ENCODE results near the gene ZNF385D.

Gene ZNF385D, protein sequence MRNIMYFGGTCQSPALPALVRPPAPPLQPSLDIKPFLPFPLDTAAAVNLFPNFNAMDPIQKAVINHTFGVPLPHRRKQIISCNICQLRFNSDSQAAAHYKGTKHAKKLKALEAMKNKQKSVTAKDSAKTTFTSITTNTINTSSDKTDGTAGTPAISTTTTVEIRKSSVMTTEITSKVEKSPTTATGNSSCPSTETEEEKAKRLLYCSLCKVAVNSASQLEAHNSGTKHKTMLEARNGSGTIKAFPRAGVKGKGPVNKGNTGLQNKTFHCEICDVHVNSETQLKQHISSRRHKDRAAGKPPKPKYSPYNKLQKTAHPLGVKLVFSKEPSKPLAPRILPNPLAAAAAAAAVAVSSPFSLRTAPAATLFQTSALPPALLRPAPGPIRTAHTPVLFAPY

DNA sequence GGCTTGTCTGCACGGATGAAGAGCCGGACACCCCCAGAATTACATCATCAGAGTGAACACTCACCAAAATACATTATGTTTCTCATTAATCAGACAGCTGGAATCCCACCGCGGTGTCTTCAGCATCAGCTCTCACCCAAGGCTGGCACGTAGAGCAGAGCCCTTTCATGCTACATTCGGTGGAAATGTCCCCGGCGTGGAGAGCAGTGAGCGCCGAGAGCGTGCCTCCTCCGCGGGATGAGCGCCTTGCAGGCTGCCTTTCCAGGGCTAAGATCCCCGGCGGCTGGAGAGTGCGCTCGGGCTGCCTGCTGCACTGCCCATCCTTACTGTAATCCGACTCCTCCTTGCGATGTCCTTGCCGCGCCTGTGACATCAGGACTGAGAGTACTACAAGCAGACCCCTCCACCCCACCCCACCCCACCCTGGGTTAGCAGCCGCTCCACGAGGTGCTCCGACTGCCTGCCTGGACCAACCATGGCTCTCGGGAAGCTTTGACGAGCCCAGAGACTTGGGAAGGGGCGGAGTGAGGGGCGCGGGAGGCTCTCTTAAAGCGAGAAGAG, at the start of gene ZNF385D:
Gene ZNF385D (minus strand): TSS at position 380 of the 561 bp plus-strand sequence. CDS start 294 bp downstream, at position 86.
- DNase-seq: no peak

DNA sequence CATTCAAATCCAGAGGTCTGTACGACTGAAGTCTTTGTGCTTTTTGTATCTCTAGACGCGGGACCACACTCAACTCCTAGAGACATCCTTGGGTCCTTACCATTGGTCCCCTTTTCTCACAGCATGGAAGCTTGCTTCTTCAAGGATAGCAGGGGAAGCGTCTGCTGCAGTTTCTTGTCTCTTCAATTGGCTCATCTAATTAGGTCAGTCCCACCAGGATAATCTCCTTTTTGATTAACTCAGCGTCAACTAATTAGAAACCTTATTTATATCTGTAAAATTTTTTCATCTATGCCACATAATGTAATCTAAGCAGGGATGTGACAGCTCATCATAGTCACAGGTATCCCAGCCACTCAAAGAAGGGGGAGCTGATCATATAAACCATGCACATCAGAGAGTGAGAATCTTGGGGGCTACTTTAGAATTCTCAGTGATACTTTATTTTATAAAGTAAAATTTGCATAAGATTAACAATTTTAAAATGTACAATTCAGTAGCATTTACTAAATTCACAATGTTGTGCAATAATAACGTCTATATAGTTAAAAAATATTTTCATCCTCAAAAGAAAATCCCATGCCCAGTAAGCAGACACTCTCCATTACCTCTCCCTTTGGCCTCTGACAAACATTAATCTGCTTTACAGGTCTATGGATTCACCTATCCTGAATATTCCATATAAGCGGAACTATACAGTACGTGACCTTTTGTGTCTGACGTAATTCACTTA, 47.5 kb upstream of the ZNF385D start:
- DNase-seq: no peak

- DNase-seq: no peak
Observed at GRCh38 chr3:21795921-21796320, 44.9 kb upstream of the ZNF385D start.

GRCh38 chr3:21795152-21795837, 44.3 kb upstream of the ZNF385D start:
- DNase-seq: peak; percentile 7

DNA sequence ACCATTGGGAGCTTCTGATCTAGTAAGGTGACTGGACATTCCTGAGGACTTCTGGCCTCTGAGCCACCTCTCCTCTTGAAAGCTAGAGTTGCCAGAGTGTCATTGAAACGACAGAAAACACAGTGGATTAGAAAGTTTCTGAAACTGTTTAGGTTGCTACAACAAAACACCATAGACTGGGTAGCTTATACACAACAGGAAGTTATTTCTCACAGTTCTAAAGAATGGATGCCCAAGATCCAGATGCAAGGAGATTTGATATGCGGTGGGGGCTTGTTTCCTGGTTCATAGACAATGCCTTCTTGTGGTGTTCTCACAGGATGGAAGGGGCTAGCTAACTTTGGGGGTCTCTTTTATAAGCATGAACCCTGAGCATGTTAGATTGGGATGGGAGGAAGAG, 43.3 kb upstream of the ZNF385D start:
- no peak for DNase-seq

DNA sequence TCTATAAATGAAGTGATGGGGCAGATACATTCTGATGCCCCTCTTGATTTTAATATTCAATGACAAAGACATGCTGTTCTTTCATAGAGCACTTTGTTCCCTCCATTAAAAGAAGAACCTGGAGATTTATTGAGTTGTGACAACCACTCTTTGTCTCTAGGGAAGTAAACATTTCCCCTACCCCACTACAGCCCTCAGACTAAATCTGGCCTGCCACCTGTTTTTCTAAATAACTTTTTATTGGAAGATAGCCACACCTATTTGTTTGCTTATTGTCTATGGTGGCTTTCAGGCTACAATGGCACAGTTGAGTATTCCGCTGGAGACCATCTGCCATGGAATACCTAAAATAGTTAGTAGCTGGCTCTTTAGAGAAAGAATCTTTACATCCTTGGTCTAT, 41.2 kb upstream of the ZNF385D start:
- DNase-seq: peak; percentile 22

- DNase-seq: no peak
Observed at GRCh38 chr3:21791356-21791755, 40.3 kb upstream of the ZNF385D start.

- DNase-seq: no peak
Observed at GRCh38 chr3:21790466-21790865, 39.5 kb upstream of the ZNF385D start.

GRCh38 chr3:21789730-21790129, 38.7 kb upstream of the ZNF385D start:
- DNase-seq: no peak

DNA sequence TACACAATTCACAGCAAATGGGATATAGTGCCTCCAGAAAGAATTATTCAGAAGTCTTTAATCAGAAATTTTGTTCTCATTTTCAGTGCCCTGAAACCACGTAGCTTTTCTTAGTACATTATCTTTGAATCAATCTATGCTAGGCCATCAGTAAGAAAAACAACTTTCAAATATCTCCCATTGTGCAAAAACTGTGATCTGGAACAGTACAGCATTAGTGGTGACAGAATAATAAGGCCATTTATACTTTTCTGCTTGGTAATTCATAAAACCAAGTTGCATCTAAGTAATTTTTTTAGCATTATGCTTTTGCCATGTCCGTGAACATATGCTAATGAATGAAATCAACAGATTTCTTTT, 35.4 kb upstream of the ZNF385D start:
- no peak for DNase-seq

GRCh38 chr3:21785765-21786437, 34.9 kb upstream of the ZNF385D start:
- no peak for DNase-seq

DNA sequence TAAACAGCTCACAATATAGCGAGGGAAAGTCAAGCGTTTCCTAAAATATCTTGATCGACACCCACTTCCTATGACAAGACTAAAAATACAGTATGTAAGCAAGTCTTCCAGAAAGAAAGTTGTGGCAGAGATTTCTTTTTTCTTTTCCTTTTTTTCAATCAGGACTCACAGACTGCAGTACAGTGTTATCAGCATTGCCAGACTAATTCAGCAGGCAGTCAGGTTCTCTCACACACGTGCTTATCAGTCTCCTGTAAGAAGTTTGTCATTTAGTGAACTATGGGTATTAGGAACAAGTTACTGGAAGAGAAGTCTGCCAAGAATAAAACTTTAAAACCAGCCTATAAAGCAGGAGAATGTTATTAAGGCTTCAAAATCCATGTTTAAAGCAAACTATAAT, 32.8 kb upstream of the ZNF385D start:
- DNase-seq: no peak

DNA sequence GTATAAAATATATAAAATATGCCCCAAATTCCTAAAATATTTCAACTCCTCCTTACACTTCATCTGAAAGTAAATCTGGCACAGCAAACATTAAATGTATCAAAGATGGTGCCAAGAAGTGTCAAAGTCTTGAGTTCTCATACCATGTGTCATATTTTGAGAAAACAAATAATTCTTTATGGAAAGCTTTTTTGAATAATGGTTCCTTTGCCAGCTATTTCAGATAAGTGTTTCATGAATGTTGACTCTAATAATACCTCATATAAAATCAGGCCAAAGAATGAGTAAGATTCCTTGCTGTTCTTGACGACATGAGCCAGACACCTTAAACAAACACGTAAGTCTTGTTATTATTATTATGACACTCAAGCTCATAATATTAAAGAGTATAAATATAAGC, 30.3 kb upstream of the ZNF385D start:
- no peak for DNase-seq

DNA sequence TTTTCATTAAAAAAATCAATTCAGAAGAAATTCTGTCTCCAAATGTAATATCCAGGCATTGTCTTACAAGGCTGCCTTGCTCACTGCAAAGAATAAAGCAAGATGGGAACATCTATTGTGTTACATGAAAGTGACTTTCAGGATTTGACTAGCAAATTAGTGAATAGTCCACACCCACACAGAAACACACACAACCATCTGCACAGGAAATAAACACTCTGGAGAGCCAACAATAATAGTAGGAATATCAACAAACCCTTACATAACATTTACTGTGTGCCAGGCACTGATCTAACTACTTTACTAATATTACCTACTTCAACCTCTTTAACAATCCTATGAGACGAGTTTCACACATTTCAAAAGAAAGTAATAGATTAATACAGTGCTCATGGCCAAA, 28.9 kb upstream of the ZNF385D start:
- no peak for DNase-seq

GRCh38 chr3:21778715-21779114, 27.7 kb upstream of the ZNF385D start:
- no peak for DNase-seq

DNA sequence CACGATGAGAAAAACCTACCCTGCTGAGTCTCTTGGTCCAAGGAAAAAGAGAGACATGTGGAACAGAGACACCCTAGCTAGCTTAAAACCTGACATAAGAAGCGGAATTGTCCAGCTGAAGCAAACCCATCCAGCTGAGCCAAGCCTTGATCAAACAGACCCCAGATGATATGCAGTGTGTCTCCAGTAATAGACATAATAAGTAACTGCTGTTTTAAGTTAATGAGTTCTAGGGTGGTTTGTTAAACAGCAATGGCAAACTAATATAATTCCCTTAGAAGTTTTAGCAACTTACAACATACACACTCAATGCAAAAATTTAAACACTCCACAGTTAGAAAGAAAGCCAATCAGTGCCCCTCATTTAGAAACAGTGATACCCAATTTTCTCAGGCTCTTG, 26.8 kb upstream of the ZNF385D start:
- no peak for DNase-seq

GRCh38 chr3:21766002-21766401, 15.0 kb upstream of the ZNF385D start:
- no peak for DNase-seq

GRCh38 chr3:21755896-21756295, 4.9 kb upstream of the ZNF385D start:
- no peak for DNase-seq

DNA sequence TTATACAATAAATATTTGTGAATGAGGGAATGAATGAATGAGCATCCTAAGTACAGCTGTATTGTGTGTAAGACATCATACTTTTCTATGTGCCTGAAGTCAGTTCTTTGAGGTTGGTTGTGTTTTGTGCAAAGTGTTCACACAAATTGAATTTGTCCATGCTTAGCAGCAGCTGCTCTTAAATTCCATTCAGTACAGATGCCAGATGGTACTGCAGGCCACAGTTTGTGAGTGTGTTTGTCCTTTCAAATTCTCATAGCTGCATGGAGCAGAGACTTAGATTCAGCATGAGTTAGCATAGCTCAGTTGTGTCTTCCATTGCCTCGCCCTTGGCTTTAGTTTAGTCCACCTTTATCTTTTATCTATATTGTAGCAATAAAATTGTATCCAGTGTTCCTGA, 3.8 kb upstream of the ZNF385D start:
- no peak for DNase-seq

DNA sequence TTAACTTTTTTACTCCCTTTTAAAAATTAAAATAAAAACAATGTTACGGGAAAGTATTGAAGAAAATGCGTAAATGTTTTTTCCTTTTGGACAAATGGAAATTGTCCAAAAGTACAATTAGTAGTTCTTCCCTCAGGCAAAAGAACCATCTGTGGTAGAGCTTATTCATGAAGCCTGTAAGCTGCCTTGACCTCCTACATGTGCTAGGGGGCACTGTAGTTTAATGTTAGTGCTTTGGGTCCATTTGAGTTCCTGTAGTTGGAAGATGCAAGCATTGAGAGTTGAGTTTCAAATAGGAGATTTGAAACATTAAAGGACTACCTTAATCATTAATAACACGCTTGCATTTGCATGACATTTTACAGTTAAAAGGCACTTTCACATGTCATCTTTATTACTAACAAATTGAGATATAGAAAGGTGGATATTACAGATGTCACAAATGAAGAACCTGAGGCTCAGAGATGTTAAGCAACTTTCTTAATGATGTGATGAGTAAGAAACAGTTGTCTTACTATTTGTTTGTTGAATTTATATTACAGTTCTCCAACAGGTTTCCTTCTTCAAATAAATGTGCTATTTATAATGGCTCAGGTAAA, 1.8 kb upstream of the ZNF385D start:
- peak; percentile 39 for DNase-seq

DNA sequence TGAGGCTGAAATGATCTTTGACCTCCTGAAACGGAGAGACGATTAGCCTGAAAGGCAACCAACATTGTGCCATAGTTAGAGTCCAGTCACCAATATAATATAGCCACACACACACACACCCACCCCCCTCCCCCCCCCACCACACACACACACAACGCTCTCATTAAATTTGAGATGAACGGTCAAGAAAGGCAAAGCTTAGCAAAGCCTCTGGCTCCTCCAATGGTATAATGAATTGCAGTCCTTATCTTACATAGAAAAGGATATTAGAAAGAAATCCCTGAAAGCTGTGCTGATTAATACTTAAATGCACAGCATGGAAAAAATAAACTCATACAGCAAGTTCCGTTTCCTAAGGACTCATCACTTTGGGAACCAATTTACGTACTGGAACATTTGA, 876 bp upstream of the ZNF385D start:
- DNase-seq: no peak

- DNase-seq: no peak
Observed at GRCh38 chr3:21750080-21750696, 822 bp downstream of the ZNF385D start.

All from NCI-H748 treated with DMSO at 0.1 percent for 48 hours (cell line).